ENCODE measurements around the gene TEKTIP1. TPM values are rescaled to one million over a fixed set of nuclear protein-coding genes. Genes with fewer than 3 reads are reported as not detected.

Gene TEKTIP1
- total and polyA plus RNA-seq, 10 of the 15 experiments (the other 5 are each of a cell fraction or from before 2014, with no cell fraction given) = 0.18 to 2.6 (median 0.60) TPM; not detected in 5

GRCh38 chr19:3572132-3572854 is 33.3 kb downstream of the TEKTIP1 start (continued):
- TF ChIP-seq ZBTB40 (IDR thresholded peaks at IDR 0.05; ENCODE audit: borderline replicate concordance) = peak; percentile 54; the same call in 1 of the 2 replicates
- TF ChIP-seq CREB1 (IDR thresholded peaks at IDR 0.05; ENCODE audit: low read depth) = peak; percentile 82; the same call in 1 of the 2 replicates

GRCh38 chr19:3572855-3573161 is 33.8 kb downstream of the TEKTIP1 start, which contains the start of gene HMG20B:
HMG20B (plus strand) TSS chr19:3572944; CDS start chr19:3573310, 366 bp downstream.
- intact Hi-C loops (cut with micrococcal nuclease; ENCODE audit: unreplicated experiment) = loop anchor here (5.0 kb wide), 1 partner anchor 34 kb away; the partner anchor contains the start of gene TBXA2R
- Histone ChIP-seq H3K27ac (ENCODE audit: control insufficient read depth, insufficient read depth) (peak within 1 kb of the TSS; percentile 69), H3K4me2 (ENCODE audit: control insufficient read depth, insufficient read depth) (peak within 1 kb of the TSS; percentile 98), H2AFZ (ENCODE audit: control insufficient read depth, low read depth, low read length) (peak within 1 kb of the TSS; percentile 76), H3K4me3 (peak within 1 kb of the TSS; percentile 99), H3K27me3 (replicated peaks in 1 of 2; ENCODE audit: control insufficient read depth in 2 of 2, insufficient read depth in 2 of 2, low read length in 1 of 2) (no peaks in the 10 kb centered on the region), H3K36me3 (ENCODE audit: control insufficient read depth in 2 of 2, insufficient read depth in 2 of 2, low read length in 1 of 2) (no peaks in the 10 kb centered on the region; a peak in 2 of 4 replicates), H3K79me2 (ENCODE audit: control insufficient read depth, insufficient read depth, low read length) (peaks cover 3% of the 10 kb centered on the region), H3K4me1 (ENCODE audit: control insufficient read depth, insufficient read depth, low read length) (peaks cover 3% of the 10 kb centered on the region), H3K9ac (ENCODE audit: control insufficient read depth, insufficient read depth, low read length) (peak within 1 kb of the TSS; percentile 80), H4K20me1 (ENCODE audit: control insufficient read depth, insufficient read depth) (no peaks in the 10 kb centered on the region), H3K9me3 (replicated peaks; ENCODE audit: control insufficient read depth, insufficient read depth, low read length) (no peaks in the 10 kb centered on the region)
- no peak; the same call in 2 of the 3 replicates for ATAC-seq
- FAIRE-seq = no peak
- no peak for TF ChIP-seq HDAC2 (IDR thresholded peaks at IDR 0.05)
- no peak for TF ChIP-seq TCF3 (IDR thresholded peaks at IDR 0.05; ENCODE audit: borderline replicate concordance, insufficient read depth, low read depth, low read length)
- 0 out of 2 replicates have a peak, but pooled peaks have one; percentile 8 for TF ChIP-seq RELB (IDR thresholded peaks at IDR 0.05; ENCODE audit: low read depth)
- TF ChIP-seq PML (IDR thresholded peaks at IDR 0.05; ENCODE audit: low read length) = no peak
- TF ChIP-seq EGR1 (IDR thresholded peaks at IDR 0.05; ENCODE audit: borderline replicate concordance in 1 of 2, low read depth in 2 of 2, low read length in 2 of 2) = peak in 1 of 2 experiments; percentile 43; a peak in 2 of 3 replicates
- TF ChIP-seq ZBTB11 (CRISPR knock-in tag; IDR thresholded peaks at IDR 0.05) = no peak
- TF ChIP-seq POLR2A (IDR thresholded peaks at IDR 0.05; ENCODE audit: low read depth, low read length) = peak; percentile 31
- no peak for TF ChIP-seq SIN3A (IDR thresholded peaks at IDR 0.05; ENCODE audit: low read depth, low read length)
- TF ChIP-seq ZZZ3 (IDR thresholded peaks at IDR 0.05; ENCODE audit: control insufficient read depth, insufficient read length, low read depth) = no peak
- DNase-seq (ENCODE audit: low read depth, low spot score) = no peak
- 0% methylated on average over 15 of the region's 30 CpGs for WGBS (ENCODE audit: insufficient coverage, insufficient replicate concordance, low lambda C conversion rate, missing lambda C conversion rate)
- POLR2A ChIA-PET = interaction anchor here (1.1 to 1.5 kb wide), 2 partner anchors 15 to 17 kb away, joined by 3 to 6 read pairs; partner anchors contain the start of gene MFSD12
- in situ Hi-C loops (cut with MboI) = no loop called here
- RAD21 ChIA-PET (ENCODE audit: unreplicated experiment) = no interaction called here
- SMC1A ChIA-PET (ENCODE audit: uncharacterized antibody, unreplicated experiment) = no interaction called here
- CTCF ChIA-PET = no interaction called here
- no TSS peak for BruUV-seq (replicated peaks)
